Activated CD4-positive, alpha-beta T cell treated with anti-CD3 and anti-CD28 coated beads for 48 hours (primary cell): Measurements from ENCODE around the gene IGF1.
"Not testable (repeated sequence)": the region's sequence is repeated elsewhere in the genome, so short reads cannot be mapped to it uniquely, and the experiment has no call there.

Experiments
- DNase-seq: peaks from one replicate; pipeline ENCODE4 v3.0.0-alpha.2; 2020

IGF1 gene

GRCh38 chr12:102374190-102374589 lies 106.2 kb downstream of the IGF1 start:
- no peak for DNase-seq

DNA sequence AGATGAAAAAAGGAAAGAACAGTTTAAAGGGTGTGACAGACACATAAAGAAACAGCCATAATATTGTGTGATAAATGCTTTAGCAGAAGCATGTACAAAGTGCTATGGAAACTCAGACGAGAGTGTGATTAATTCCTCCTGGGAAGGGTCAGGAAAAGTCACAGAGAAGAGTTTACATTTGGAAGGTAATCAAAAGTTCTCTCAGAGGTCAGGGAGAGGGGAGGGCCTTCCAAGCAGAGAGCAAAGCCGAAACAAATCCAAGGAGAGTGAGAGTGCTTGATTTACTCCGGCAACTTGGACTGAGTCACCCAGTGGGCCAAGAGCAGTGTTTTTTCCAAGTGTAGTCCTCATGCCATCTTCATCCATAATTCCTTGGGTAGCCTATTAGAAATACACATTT lies 108.3 kb downstream of the IGF1 start:
- DNase-seq = no peak

GRCh38 chr12:102371165-102371564 lies 109.2 kb downstream of the IGF1 start:
- DNase-seq = peak; percentile 3

DNA sequence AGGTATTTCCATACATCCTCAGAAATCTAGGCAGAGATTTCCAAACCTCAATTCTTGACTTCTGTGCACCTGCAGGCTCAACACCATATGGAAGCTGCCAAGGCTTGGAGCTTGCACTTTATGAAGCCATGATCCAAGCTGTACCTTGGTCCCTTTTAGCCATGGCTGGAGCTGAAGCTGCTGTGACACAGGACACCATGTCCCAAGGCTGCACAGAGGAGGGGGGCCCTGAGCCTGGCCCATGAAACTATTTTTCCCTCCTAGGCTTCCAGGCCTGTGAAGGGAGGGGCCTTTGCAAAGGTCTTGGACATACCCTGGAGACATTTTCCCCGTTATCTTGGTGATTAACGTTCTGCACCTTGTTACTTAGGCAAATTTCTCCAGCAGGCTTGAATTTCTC lies 110.5 kb downstream of the IGF1 start:
- no peak for DNase-seq

DNA sequence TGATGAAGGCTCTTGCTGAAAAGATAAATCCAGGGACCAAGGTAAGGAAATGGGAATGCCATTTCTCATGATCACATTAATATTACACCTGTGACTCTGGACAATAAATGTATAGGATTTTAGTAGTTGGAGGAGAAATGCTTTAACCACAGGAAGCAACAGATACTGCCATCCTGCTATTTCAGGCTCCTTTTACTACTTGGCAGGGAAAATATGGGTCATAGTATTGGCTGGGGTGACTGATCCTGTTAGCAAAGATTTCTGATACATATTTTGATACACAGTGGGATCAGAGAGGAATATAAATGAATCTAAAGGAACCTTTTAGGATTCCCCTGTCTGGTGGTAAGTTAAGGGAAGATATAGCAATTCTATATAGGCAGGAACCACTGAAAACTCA lies 115.0 kb downstream of the IGF1 start:
- no peak for DNase-seq

GRCh38 chr12:102364709-102365108 lies 115.7 kb downstream of the IGF1 start:
- DNase-seq = no peak

- DNase-seq = no peak
Measured at GRCh38 chr12:102356690-102357089, 123.7 kb downstream of the IGF1 start.

- DNase-seq = not testable (repeated sequence)
Measured at GRCh38 chr12:102354281-102354680, 126.1 kb downstream of the IGF1 start.

DNA sequence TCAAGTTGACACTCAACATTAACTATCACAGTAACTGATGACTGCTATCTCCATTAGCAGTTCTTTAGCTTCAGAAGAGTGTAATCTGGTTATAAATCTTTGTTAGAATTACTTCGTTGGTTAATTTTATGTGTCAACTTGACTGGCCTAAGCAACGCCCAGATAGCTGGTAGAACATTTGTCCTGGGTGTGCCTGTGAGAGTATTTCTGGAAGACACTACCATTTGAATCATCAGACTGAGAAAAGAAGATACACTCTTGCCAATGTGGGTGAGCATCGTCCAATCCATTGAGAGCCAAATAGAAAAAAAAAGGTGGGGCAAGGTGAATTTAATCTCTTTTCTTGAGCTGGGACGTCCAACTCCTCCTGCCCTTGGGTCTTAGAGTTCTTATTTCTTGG lies 129.0 kb downstream of the IGF1 start:
- no peak for DNase-seq

GRCh38 chr12:102350070-102350469 lies 130.3 kb downstream of the IGF1 start:
- no peak for DNase-seq

DNA sequence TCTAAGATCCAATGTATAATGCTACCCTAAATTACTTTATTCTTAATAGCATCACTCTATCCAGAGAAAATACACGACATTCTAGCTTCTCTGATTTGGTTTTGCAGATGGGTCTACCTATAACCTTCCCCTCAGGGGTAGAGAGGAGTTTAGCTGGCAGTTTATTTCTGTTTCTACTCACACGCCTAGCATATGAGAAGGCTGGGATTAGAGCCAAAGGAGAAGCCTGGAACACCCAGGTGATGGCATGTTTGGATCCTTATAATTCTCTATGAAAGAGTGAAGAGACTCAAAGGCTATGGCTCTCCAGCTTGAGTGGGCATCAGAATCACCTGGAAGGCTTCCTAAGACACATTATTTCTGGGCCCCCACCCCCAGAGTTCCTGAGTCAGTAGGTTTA lies 131.3 kb downstream of the IGF1 start:
- no peak for DNase-seq

DNA sequence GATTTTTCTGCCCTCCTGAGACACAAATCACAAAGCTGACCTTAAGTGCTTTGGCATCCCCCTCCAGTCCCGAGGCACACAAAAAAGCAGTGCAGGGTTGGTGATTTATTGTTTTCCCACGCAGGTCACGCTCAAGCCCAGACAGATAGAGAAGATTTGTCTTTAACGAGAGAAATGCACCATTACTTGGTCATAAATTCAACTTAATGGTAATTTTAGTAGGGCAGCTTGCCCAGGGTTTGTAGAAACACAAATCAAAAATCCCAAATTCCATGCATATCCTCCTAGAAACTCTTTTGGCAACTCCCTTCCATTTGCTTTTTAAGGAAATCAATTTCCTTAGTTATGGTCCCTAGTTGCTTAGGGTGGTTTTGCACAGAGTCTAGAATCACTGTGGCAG lies 132.6 kb downstream of the IGF1 start:
- no peak for DNase-seq
